HG03575 (cell line): ENCODE data around the gene ABCB9.

Experiments
- ATAC-seq: cut with Tn5 transposase; IDR thresholded peaks from one replicate; pipeline ENCODE4 v1.9.1; 2021; ENCODE audit not compliant: unreplicated experiment, insufficient number of reproducible peaks, low FRiP score; ENCODE audit errors: extremely low read depth

Gene ABCB9

DNA sequence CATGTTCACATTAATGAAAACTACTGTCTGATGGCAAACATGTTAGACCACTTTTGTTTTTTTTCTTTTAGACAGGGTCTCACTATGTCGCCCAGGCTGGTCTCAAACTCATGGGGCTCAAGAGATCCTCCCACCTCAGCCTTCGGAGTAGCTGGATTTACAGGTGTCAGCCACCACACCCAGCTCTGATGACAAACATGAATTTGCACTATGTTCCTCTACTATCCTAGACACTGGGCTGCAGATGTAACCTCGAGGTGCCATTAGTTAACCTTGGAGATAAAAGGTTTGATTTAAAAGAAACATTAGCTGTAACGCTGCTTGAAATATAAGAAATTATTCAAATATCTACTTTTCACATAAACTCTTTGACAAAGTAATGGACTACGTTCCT, 78.4 kb downstream of the ABCB9 start:
- ATAC-seq, result no peak

DNA sequence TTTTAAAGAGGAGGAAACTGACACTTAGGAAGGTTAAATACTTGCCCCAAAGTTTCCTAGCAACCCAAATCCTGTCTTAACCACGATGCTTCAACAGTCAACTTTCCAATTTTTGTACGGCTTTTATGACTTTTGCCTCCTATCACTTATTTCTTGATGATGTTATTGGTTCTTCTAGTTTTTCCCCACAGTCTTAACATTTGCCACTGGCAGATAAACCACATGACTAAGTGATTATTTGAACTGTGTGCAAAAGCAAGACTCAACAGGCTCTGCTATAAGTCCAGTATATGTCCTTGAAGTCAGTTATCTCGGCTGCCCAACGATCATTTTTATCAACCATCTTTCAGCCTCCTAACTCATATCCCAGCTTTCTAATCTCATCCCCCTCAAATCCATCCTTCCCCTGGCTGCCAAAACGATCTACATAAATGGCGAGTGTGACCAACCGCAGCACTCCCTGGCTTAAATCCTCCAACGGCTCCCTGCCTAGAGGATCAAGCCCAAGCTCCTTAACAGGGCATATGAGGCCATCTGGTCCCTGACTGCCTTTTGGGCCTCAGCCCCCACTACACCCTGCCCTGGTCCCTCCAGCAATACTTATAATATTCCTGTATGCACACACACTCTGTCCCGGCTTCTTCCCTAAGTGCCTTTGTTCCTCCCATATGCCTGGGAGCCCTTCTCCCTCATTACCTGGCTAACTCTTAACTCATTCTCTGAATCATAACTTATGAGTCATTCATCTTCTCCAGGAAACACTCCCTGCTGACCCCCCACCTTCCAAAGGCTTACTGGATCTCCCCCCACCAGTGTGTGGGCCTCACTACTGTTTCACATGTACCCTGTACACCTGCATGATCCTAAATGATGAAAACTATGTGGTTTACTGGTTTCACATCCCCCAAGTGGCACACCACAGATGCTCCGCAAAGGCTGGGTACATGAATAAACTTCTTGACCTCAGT, 79.1 kb downstream of the ABCB9 start:
- ATAC-seq, result no peak

DNA sequence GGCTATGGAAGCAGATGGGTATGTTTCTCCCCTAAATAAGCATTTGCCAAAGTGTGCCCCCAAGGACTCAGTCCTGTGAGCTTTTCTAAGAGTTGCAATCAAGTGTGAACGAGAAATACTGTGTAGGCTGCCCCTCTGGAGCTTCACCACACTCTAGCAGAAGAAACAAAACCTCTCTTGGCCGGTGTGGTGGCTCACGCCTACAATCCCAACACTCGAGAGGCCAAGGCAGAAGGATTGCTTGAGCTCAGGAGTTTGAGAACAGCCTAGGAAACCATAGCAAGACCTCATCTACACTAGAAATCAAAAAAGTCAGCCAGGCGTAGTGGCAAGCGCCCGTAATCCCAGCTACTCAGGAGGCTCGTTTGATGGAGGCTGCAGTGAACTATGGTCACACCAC, 80.1 kb downstream of the ABCB9 start:
- no peak for ATAC-seq

DNA sequence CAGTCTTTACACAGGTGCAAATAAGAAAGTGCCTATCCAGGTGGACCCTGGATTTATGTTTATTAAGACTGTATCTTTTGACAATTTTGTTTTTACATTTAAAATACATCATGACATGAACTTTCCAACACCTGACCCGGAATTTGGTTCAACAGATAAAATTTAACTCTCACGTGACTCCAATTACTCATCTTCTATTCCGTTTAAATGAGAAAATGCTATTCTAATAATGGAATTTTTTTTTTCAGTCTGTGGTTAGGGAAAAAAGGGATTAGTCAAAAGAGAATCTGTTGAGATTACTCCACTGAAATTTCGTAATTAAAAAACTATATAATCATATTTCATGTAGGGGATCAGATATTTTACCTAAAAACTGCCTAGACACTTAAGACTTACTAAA, 81.4 kb downstream of the ABCB9 start:
- no peak for ATAC-seq

DNA sequence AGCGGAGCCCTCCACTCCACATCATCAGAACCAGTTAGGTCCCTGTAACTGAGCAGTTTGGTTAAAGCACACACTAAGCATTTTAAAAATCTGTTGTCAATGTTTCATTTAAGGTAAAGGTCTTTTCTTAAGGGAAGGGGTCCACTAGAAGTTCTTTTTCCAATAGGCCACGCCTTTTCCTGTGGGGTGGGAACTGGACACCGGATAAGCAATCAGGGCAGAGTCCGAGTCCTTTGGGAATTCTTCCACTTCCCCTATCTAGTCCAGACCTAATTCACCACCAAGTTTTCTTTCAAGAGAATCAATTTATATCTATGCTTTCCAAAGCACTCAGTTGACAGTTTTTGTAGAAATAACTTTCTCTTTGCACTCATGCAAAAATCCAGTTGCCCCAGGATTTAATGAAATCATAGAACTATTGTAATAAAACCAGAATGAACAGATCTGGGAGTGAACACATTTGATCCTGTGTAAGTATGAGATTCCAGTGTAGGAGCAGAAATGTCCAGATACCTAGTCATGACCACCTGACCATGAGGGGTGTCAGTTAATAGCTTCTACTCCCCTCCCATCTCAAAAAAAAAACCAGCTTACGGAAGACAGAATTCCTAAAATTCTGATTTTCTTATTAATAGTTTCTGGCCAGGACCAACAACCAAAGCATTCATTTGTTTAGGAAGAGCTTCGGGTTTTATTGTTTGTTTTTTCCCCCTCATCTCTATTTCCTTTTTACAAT, 82.0 kb downstream of the ABCB9 start:
- no peak for ATAC-seq

DNA sequence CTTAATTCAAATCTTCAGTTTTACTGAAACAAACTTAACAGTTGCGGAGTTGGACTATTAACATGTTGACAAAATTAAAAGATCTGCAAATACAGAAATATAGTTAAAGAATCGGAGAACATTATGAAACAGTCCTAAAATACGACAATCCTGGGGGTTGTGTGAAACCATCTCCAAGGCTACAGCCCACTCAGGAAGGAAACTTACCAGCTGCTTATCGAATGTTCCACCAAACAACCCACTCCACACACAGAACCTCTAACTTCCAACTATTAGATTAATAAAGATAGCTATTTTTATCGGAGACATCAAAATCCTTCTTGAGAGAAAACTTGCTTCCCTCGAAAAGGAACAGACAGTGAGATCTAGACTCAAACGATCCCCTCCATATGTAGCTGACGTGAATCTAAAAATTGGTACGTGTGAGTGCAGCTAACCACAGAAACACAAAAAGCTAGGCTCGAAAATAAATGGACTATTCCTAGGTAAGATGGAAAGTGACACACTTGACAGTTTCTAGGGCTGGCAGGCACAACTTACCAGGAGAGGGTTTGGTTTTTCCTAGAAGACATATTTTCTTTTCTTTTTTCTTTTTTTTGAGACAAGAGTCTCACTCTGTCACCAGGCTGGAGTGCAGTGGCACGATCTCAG, 83.2 kb downstream of the ABCB9 start:
- ATAC-seq, result no peak

DNA sequence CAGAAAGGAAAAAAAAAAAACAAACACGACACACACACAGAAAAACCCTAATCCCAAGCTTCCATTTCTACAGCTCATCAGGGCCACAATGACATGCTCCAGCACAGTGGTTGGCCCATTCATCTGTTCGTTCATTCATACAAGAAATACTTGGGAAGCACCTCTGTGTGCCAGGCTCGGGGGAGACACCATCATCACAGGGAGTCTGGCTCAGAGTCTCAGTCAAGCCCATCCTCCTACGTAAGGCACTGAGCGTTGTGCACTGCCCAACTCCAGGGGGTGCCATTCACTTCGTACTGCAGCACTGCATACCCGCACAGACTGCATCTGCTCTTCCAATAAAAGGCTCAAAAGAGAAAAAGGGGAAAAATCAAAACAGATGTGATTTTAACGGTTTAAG, 85.6 kb downstream of the ABCB9 start:
- no peak for ATAC-seq

DNA sequence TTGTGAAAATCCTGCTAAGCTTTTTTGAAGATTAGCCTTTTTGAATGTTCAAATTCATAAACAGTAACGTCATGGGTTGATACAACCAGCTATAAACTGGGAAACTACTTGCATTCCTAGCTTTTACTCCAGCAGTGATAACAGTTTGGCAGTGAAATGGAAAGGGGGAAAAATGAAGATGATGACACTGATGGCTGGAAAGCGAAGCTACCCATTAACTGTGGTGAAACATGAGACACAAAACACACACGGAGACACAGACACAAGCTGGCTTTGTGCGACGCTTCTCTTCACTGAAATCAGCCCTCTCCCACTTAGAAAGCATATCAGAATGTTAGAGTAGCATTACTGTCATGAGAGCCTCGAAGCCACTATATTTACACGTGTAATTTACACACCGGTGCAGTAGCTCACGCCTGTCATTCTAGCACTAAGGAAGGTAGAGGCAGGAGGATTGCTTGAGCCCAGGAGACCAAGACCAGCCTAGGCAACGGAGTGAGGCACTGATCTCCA, 86.1 kb downstream of the ABCB9 start:
- ATAC-seq, result no peak
